Panc1 (cell line): ENCODE results near the gene SAYSD1. TPM values are rescaled to one million over a fixed set of nuclear protein-coding genes. Genes with fewer than 3 reads are reported as not detected.

Experiments used
- ATAC-seq: fragments of 200-7000 bp; cut with Tn5 transposase; 2 replicates; pipeline ENCODE4 v1.9.1; 2020; ENCODE audit warnings: mild to moderate bottlenecking, moderate library complexity
- BruUV-seq: library from RNA; stranded (reverse); fragments of 400-500 nt; replicated peaks from 2 replicates; lab custom pipeline; 2021; lab: Mats Ljungman, UMichigan
- CTCF ChIA-PET: fragments of 300-600 bp; sonication (Branson Sonifier 250); formaldehyde crosslinking; loops from one replicate; lab custom pipeline; 2022; ENCODE audit warnings: antibody characterized with exemption; lab: Charles Lee
- POLR2A ChIA-PET: fragments of 300-600 bp; sonication (Branson Sonifier 250); formaldehyde crosslinking; loops from one replicate; lab custom pipeline; 2022; ENCODE audit warnings: antibody characterized with exemption; lab: Charles Lee
- DNase-seq: peaks from one replicate; pipeline ENCODE4 v3.0.0-alpha.2; 2010; ENCODE audit warnings: low read depth, low spot score
- H3K27ac ChIP-seq: 2 replicates; pipeline ENCODE4 v1.5.1; 2011; ENCODE audit warnings: mild to moderate bottlenecking, low read length, inconsistent platforms
- H3K27me3 ChIP-seq: fragments of 200-500 bp; sonication (Bioruptor generic); 2 replicates; pipeline ENCODE4 v1.6.0; 2014; ENCODE audit warnings: low read length, inconsistent platforms; ENCODE audit not compliant: control insufficient read depth, insufficient read depth
- H3K36me3 ChIP-seq: fragments of 200-500 bp; sonication (Bioruptor generic); 2 replicates; pipeline ENCODE4 v1.5.1; 2014; ENCODE audit warnings: inconsistent platforms, mild to moderate bottlenecking, low read length, moderate library complexity; ENCODE audit not compliant: control insufficient read depth, insufficient read depth
- H3K4me1 ChIP-seq: 2 replicates; pipeline ENCODE4 v1.5.1; 2011; ENCODE audit warnings: inconsistent platforms, mild to moderate bottlenecking, low read length, moderate library complexity; ENCODE audit not compliant: control insufficient read depth, insufficient read depth
- H3K4me3 ChIP-seq, 2 experiments: 2 replicates each; pipeline ENCODE4 v1.5.1; 2011 to 2012; ENCODE audit warnings: low read depth in 2 of 2, low read length in 2 of 2, mild to moderate bottlenecking in 2 of 2, inconsistent platforms in 1 of 2, moderate library complexity in 1 of 2
- H3K9me3 ChIP-seq: fragments of 200-500 bp; sonication (Bioruptor generic); 2 replicates; pipeline ENCODE4 v1.5.1; 2014; ENCODE audit warnings: low read depth, mild to moderate bottlenecking, inconsistent platforms, low read length, moderate library complexity; ENCODE audit not compliant: control insufficient read depth, insufficient read depth
- CTCF ChIP-seq: fragments of 450-650 bp; IDR thresholded peaks from 2 replicates; pipeline ENCODE4 v1.5.1; 2017; ENCODE audit warnings: mild to moderate bottlenecking
- POLR2AphosphoS5 ChIP-seq: IDR thresholded peaks from 2 replicates; pipeline ENCODE4 v1.6.1; 2012; ENCODE audit warnings: mild to moderate bottlenecking, low read depth, low read length, moderate library complexity
- REST ChIP-seq, 2 experiments: IDR thresholded peaks; 2 replicates each; pipeline ENCODE4 v1.6.1; 2011 to 2012; ENCODE audit warnings: low read depth in 2 of 2, control low read depth in 1 of 2, low read length in 1 of 2, mild to moderate bottlenecking in 1 of 2, moderate library complexity in 1 of 2; ENCODE audit not compliant: insufficient read depth in 1 of 2
- SIN3A ChIP-seq: IDR thresholded peaks from 2 replicates; pipeline ENCODE4 v1.6.1; 2012; ENCODE audit warnings: low read depth, mild to moderate bottlenecking, low read length, moderate library complexity, borderline replicate concordance; ENCODE audit not compliant: insufficient read depth
- TCF7L2 ChIP-seq: IDR thresholded peaks from 2 replicates; pipeline ENCODE4 v1.6.1; 2011; ENCODE audit warnings: mild to moderate bottlenecking, low read depth, low read length, inconsistent platforms
- in situ Hi-C: cut with HindIII; loops from 2 replicates; pipeline ENCODE4 v1.10.0; 2016; ENCODE audit warnings: low sequenced_read_pairs, low pct_unique_long_range_greater_than_20kb
- intact Hi-C: fragments of 100-400 bp; cut with micrococcal nuclease; formaldehyde crosslinking; loops from one replicate; pipeline ENCODE4 v1.10.0; 2022; ENCODE audit not compliant: unreplicated experiment
- total RNA-seq: library from RNA; stranded (reverse); gene quantifications from one replicate; pipeline ENCODE4 v1.2.1, GENCODE V29; 2021; ENCODE audit not compliant: unreplicated experiment

SAYSD1 gene
- total RNA-seq, 1 experiment from 2014 or later, result 17.0 TPM

GRCh38 chr6:39083231-39083634, 31.8 kb downstream of the SAYSD1 start:
- no peak overlapping the region for H3K27ac ChIP-seq
- in situ Hi-C loops (no loop called here), intact Hi-C loops (no loop called here)
- ChIA-PET POLR2A (no interaction called here), CTCF (no interaction called here)
- TF ChIP-seq TCF7L2, result no peak
- no peak for TF ChIP-seq POLR2AphosphoS5
- no peak for TF ChIP-seq CTCF
- TF ChIP-seq SIN3A, result no peak
- no peaks in the 10 kb centered on the region for H3K4me1 ChIP-seq
- no peaks in the 10 kb centered on the region for H3K9me3 ChIP-seq
- DNase-seq, result no peak
- H3K27me3 ChIP-seq, result peaks cover 13% of the 10 kb centered on the region
- no peak overlapping the region for H3K4me3 ChIP-seq
- no peak for ATAC-seq
- H3K36me3 ChIP-seq, result no peaks in the 10 kb centered on the region
- BruUV-seq, result no TSS peak

GRCh38 chr6:39082310-39082709, 32.7 kb downstream of the SAYSD1 start:
- Histone ChIP-seq H3K4me3 (no peak overlapping the region), H3K27ac (no peak overlapping the region), H3K27me3 (peaks cover 6% of the 10 kb centered on the region), H3K9me3 (no peaks in the 10 kb centered on the region), H3K4me1 (no peaks in the 10 kb centered on the region), H3K36me3 (no peaks in the 10 kb centered on the region)
- intact Hi-C loops, result no loop called here
- no TSS peak for BruUV-seq
- TF ChIP-seq POLR2AphosphoS5 (no peak), TCF7L2 (no peak), REST (IDR thresholded peaks at IDR 0.05; ENCODE audit: insufficient read depth in 1 of 2, low read depth in 2 of 2, low read length in 1 of 2) (no peak), CTCF (no peak), SIN3A (no peak)
- CTCF ChIA-PET, result no interaction called here
- POLR2A ChIA-PET, result no interaction called here
- ATAC-seq (no peak), DNase-seq (no peak)
- in situ Hi-C loops, result no loop called here
